Ecto neural progenitor cell (in vitro differentiated cells): Measurements from ENCODE around the gene ASAP2.

Experiments used
- DNase-seq: peaks from one replicate; pipeline ENCODE4 v3.0.0-alpha.2; 2018; ENCODE audit warnings: low spot score

The ASAP2 gene

DNA sequence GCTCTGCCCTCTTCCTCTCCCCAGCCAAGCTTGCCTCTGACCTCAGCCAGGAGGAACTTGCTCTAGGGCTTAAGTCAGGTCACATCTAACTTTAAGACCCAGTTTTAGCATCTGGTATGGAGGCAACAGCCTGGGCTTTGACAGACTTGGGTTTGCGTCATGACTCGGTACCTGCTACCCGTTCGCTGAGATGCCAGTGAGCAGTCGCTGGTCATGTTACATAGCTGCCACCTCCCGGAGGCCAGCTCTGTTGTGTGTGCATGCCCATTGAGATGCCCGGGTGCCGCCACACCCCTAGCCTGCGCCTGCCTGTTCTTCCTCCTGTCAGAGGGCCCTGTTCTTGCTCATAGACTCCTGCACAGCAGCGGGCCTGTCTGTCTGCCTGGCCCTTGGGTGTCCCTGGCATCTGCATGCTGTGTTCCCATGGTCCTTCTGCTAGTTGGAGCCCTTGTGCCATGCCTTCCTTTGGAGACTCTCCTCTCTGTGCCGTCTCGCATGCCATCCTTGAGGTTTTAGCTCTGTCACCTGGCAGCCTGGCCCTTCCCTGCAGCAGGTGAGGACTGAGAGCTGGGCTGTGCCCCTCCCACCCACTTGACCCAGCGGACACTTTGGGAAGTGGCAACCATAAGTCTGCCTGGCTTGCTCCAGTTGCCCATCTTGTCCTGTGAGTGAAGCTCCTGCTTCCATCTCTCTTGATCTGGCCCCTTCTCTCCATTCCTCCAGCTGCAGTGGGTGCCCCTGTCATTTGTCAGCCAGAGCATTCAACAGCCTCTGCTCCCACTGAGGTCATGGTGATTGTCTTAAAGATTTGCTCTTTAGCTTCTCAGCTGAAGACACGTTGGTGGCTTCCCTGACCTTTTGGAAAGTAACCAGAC, 24.9 kb downstream of the ASAP2 start:
- DNase-seq = no peak

DNA sequence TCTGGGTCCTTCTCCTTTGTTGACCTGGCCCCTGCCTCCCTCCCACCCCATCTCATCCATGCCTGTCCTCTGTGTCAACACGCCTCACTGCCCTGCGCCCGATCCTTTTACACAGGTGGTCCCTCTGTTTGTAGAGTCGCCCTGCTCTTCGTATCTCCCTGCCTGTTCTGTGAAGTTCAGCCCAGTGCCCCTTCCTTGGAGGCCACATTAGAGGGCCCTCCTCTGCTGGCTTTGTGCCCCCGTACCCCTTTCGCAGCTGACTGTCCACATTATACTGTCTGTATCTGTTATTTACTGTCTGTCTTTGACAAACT, 25.5 kb downstream of the ASAP2 start:
- no peak for DNase-seq

GRCh38 chr2:9232886-9233285, 26.3 kb downstream of the ASAP2 start:
- DNase-seq = no peak

DNA sequence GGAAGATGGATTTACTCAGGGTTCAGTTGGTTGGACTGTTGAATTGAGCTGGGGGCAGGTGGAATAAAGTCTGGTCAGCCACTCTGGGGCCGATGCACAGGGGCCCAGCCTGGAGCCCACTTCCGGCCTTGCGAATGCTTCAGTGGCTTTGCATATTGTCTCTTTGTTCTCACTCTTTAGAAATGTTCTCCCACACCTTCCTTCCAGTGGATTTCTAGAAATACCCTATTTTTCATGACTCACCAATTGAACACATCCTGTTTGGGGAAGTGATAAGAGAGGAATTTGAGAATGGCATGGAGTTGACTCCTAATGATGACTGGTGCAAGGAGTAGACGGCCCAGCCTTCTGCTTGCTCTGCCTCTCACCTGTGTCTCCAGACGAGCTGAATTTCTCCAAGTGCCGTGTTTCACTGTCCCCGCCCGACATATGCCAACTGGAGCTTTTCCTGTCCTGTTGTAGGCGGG, 28.1 kb downstream of the ASAP2 start:
- no peak for DNase-seq

DNA sequence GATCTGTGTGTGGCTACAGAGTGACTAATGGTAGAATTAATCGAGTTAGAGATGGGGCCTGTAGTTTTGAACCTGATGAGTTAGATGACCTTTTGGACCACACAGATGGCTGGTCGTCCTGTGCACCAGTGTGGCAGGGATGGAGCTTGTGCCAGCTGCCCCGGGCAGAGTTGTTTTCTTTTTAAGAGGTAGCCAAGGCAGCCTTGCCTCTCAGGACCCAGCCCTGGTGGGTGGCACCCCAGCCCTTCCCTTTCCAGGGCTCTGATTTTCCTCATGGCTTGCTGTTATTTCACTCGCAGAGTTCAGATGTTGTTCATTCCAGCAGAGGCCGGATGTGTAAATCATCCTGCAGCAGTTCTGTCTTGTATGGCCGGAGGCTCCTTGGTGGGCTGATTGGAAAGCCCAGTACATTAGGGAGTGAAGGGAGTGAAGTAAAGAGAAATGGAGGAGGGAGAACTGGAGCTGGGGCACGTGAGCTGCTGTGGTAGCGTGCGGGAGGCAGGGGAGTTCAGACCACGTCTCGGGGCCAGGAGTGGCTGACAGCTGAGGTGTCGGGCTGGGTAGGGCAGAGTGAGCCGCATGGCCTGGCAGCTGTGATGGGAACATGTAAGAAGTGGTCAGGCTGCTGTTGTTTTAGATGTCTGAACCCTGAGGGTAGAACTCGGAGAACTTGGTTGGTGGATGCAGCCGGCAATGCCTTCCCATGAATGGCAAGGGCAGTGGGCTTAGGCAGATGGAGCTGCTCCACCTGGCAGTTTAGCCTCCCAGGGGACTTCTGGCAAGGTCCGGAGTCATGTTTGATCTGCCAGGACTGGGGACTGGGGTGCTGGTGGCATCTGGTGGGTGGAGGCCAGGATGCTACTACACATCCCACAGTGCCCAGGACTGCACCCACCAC, 28.8 kb downstream of the ASAP2 start:
- DNase-seq = no peak

- no peak for DNase-seq
Observed at GRCh38 chr2:9236045-9236344, 29.4 kb downstream of the ASAP2 start.

DNA sequence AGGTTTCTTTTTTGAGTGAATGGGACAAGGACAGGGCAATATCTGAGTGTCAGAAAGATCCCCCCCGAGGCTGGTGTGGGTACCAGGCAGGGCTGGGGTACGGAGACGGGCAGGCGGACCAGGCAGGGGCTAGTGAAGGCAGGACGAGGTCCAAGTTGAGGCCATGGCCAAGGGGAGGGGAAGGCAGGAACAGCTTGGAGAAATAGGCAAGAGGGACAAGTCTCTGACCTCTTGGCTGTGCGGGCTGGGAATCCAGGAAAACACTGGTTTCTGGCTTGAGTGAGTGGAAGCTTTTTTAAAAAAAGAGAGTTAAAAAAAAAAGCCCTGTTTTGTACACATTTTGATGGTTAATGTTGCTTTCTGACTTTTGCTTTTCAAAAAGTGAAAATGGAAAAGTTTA, 30.3 kb downstream of the ASAP2 start:
- DNase-seq = no peak

DNA sequence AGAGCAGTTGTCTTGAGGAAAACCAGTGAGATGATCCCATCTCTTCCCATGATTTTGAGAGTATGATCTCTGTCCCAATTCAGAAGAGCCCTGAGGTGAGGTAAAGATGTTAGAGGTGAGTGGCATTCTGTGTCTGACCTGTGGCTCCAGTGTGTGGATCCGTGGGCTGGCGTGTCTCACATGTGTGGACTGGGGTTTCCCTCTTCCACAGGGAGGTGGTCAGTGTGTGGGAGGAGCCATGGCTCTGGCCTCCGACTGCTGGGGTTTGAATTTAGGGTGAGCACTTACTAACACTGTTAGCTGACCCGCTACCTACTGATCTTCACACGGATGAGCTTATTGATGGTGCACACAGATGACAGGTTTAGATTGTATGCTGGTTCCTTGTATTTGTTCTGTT, 31.2 kb downstream of the ASAP2 start:
- no peak for DNase-seq

- no peak for DNase-seq
Observed at GRCh38 chr2:9238591-9239326, 32.1 kb downstream of the ASAP2 start.

DNA sequence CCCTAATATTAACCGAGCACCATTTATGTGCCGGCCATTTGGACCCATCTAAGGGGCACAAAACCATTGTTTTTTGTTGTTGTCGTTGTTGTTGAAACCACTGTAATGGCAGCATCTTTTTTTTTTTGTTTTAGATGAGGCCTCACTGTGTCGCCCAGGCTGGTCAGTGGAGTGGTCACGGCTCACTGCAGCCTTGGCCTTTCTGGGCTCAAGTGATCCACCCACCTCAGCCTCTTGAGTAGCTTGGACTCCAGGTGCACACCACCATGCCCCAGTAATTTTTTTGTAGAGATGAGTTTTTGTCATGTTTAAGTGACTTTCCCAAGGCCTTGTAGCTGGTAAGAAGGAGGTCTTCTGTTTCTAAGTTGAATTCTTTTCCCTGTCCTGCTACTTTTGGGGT, 33.0 kb downstream of the ASAP2 start:
- no peak for DNase-seq

DNA sequence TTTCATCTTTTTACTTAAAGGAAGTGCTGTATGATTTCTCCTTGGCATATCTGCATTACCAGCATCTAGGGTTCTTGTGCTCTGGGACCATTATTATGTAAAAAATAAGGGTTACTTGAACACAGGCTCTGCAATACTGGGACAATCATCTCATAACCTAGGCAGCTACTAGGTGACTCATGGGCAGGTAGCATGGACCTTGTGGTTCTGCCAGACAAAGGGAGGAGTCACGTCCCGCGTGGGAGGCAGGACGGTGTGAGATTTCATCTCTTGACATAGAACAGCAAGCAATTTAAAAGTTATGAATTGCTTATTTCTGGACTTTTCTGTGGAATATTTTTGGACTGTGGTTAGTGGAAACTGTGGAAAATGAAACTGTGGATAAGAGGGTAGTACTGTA, 34.1 kb downstream of the ASAP2 start:
- DNase-seq = no peak

DNA sequence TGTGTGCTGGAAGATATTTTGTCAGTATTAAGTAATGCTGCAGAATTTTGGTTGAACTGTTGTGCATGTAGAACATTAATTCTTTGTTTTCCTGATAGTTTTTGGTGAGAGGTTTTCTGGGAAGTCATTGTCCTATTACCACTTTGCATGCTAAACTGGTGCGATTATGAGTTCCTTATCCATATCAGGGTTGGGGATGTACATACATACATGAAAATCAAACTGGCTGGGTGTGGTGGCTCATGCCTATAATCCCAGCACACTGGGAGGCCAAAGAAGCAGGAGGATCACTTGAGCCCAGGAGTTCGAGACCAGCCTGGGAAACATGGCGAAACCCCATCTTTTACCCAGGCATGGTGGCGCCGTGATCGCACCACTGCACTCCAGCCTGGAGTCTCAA, 34.6 kb downstream of the ASAP2 start:
- DNase-seq = no peak

DNA sequence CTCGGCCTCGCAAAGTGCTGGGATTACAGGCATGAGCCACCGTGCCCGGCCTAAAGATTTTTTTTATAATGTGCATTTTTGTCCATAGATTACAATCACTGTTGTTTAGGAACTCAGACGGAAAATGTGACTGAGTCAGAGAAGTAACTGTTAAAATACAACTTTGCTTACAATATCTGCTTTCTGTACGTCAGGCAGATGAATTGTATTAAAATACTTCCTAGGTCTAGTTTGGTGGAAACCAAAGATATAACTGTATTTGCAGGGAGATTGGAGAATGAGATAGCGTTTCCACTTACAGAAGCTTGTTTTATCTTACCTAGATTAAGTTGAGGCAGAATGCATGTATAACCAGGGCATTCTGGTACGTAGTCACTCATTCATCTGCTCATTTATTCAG, 36.7 kb downstream of the ASAP2 start:
- DNase-seq = no peak

- DNase-seq = no peak
Observed at GRCh38 chr2:9244985-9245544, 38.5 kb downstream of the ASAP2 start.

DNA sequence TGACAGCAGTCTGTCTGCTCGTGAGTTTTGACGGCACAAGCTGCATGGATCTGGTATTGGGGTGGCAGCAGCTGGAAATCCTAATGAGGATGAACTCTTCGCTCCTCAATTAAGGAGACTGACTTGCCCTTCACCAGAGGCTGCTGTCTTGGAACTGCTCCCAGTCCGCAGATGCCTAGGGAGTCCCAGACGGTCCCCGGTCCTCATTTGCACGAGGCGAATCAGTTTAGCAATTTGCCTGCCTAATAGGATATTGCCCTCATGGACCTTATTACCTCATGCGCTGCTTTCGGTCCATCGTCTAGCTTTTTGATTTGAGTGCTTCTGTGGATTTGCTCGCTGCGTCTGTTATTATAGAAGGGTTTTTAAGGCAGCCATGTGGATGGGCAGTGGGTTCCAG, 40.6 kb downstream of the ASAP2 start:
- no peak for DNase-seq

GRCh38 chr2:9247786-9248185, 41.2 kb downstream of the ASAP2 start:
- no peak for DNase-seq

DNA sequence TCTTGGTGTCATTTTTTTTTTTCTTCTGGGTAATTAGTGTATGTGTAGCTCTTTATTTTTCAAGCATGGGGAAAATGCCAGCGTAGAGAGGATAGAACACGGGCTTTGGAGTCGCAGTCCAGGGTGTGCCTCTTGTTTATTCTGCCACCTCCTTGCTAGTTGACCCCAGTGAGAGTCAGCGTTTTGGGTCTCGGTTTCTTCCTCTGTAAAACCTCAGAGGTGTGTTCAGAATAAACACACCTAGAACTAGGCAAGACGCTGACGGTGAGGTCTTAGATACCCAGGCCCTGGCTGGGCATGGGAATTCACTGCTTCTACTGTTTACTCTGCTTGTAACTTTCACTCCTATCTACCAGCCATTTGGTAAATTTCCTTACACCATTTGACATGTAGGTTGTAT, 41.8 kb downstream of the ASAP2 start:
- DNase-seq = no peak

DNA sequence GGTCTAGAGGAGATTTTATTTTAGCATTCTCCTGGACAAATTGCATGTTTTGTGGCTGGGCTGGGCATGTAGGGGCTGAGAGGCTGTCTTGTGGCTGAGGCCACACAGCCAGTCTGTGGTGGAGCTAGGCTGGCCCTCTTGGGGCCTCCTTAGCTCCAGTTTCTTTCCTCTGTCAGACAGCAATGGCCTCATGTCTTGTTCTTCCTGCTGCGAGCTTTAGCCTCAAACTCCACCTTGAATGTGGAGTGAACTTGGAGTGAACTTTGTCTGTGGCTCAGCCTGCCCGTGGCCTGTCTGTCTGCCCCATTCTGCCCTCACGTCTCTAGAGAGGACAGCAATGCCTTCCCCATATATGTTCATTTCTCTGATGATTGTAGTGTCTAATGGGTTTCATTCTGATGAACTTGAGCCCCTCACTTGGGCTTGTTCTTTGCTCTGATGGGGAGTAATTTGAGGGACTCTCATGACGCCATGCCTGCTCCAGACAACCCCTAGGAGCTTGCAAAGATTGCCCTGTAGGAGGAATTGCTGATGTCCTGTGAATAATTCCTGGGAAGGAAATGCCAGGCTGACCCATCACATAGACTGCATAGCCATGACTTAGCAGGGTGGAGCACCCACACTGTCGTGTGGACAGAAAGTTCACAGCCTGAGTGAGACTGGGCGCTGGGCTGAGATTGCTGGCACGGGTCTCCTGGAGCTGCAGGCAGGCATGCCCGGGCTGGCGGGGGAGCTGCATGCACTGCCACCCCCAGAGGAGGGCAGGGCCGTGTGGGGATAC, 42.6 kb downstream of the ASAP2 start:
- DNase-seq = no peak

DNA sequence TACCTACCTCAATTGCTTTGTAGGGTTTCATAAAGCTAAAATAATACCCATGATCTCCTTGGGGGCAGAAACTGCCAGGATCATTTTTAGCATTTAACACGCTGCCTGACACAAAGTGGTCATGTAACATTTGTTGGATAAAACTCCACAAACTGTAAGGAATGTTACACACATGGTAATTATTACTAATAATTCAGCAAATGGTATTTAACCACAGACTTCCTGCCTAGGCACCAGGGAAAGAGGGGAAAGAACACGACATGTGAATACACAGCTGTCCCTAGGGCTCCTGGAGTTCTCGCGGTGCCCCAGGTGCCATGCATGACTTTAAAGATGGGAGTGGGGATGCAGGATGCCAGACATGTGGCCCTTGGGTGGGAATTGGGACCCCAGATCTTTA, 43.5 kb downstream of the ASAP2 start:
- no peak for DNase-seq

DNA sequence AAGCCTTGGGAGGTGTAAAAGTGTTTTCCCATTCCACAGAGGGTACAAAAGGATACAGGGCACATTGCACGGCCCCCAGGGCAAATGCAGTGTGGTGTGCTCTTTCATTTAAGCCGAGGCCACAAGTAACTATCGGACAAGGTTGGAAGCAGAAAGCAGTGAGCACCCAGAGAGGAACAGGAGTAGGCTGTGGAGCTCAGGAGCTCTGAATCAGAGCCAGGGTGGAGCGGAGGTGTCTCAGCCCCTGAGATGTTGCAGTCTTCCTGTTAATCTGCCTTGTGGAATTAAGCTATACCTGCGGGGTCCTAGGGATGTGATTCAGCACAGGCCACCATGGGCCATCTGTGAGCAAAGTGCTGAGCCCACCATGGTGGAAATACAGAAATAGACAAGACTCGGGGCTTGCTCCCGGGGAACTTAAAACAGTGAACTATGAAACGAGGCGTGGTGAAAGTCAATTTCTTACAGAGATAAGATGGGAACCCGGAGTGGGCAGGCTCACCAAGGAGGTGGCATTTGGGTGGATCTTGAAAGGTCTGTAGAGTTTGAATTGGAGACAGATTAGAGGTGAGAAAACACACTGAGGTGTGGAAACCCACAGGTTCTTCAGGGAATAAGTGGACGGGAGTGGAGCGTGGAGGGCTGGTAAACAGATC, 44.0 kb downstream of the ASAP2 start:
- DNase-seq = no peak
